ENCODE results near the gene ABLIM1.

Gene ABLIM1

DNA sequence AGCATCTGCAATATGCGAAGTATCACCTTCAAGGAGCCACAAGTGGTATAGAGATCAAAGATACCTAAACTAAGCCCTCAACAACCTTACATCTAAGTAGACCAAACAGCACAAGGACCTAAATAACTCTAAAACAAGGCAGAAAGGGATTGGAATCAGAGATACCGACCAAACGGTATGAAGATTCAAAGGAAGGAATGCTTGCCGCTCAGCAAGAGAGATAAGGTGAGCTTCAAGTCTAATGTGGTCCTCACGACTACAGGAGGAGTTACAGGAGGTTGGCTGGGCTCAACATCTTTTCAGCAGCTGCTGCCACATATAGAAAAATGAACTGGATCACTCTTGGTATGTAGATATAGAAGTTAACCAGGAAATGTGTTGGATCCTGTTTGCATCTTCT, 11.6 kb downstream of the ABLIM1 start:
- no peak for DNase-seq (ENCODE audit: low read depth)

DNA sequence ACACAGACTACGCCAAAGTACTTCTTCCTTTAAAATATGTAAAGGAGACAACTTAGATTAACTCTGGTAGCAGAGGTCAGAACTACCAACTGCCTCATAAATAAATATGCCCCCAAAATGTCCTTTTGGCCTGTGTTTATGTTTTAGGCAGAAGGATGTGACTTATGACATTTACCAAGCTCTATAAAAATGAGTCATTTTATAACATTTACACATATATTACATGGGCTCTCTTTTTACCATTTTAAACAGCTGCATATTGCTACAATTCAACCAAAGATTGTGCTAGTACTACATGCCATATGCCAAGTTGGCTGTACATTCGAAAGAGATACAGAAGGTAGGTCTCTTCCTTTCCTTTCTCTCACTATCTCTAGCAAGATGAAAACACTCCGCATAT, 12.4 kb downstream of the ABLIM1 start:
- no peak for DNase-seq (ENCODE audit: low read depth)

DNA sequence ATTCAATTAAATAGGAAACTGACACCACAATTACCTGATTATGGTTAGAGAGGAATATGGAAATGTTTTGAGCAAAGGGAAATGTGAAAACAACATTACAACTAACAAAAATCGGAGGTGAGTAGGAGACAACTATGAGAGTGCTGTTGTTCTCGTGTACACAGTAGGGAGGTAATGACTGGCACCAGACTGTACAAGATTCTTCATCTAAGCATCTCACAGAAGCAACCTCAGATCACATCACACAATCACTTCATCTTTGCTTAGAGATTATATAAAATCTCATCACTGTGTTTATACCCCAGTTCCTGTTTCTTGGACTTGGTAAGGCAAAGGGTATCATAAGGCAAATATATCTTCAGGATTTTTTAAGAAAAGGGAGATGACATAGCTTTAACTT, 14.9 kb downstream of the ABLIM1 start:
- DNase-seq (ENCODE audit: low read depth) = no peak

DNA sequence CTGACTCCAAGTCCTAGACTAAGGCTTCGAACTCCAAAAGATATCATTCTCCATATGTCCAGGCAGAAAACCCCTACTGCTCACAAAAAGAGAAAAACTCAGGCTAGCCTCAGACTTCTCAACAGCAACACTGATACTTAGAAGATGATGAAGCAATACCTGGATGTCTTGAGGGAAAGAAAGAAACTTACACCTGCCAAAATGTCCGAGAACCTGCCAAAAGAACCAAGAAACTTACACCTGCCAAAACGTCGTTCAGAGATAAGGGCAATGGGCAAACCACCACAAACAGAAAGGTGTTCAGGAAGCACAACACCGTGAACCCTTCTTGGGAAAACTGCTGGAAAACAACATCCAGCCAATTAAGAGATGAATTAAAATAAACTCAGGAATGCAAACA, 15.3 kb downstream of the ABLIM1 start:
- DNase-seq (ENCODE audit: low read depth) = no peak

DNA sequence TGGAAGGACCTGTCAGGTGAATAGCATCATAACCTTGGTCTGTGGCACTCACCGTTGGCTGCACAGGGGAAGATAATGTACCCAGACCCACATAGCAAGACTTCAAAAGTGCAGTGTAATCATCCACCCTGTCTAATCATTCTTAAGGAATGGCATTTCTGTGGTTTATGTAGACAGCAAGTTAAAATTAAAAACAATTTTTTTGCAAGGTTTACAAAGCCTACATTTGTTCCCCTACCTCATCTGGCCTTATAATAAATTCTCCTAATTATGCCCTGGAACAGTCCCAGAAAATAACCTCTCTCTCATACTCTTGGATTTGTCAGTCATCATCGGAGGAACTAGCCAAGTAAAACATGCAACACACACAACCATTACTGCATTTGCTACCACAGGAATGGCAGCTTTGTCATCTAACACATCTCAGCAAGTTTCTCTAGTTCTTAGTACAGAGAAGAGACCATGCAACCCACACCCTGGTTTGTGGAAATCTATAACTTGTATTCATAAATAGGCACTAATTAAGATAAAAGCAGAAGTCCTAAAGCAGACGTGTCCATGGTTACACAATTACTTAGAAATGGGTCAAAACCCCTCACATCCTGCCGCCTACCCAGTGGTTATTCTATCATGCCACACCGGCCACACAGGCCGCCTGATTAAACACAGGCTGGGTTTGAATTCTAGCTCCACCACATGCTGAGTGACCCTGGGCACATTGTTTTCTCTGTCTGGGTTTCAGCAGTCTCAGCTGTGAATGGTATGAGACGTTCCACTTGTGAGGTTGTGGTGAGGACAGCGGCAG, 19.1 kb downstream of the ABLIM1 start:
- no peak for DNase-seq (ENCODE audit: low read depth)

DNA sequence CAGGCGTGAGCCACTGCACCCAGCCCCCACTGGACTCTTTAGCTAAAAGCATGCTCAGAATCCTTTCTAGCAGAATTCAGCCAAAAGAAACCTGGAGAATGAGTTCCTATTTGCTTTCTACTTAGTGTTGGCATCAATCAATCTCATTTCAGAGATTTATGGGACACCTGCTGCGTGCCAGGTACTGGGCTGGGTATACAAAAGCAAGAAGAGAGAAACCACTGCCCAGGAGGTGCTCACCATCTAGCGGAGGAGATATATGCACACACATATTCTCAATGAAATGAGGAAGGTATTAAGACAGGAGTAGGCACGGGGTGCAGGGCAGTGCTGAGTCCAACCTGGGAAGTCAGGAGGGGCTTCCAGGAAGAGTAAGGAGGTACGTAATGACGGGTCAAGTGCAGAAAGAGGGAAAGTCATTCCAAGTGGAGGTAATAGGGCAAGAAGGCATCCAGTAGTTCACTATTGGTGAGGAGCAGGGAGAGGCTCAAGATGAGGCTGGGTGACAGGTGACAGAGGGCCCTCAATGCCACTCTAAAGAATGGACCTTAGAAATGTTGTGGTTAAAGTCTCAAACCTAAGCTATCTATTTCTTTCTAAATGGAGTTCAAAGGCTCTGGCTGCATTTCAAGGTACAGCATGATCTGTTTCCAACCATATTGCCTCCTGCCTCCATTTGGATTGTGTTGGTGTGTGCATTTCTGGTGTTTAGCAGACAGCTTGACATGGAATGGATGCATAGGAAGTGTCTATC, 22.1 kb downstream of the ABLIM1 start:
- no peak for DNase-seq (ENCODE audit: low read depth)

DNA sequence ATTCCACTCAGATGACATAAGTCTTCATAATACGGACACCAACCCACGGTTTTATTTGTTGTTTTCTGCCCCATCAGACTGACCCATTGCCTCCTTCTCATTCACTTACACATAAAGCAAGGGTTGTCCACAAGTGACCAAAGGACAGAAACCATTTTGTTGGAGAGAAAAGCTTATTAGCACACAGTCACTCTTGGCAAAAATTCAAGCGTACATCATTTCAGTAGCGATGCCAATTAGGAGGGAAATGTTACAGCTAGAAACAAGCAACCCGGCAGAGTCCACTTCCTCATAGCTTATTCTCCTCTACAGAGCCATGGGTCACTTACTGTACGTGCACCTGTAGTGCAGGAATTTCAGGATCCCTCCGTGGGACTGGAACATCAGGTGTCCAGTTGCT, 23.0 kb downstream of the ABLIM1 start:
- no peak for DNase-seq (ENCODE audit: low read depth)

DNA sequence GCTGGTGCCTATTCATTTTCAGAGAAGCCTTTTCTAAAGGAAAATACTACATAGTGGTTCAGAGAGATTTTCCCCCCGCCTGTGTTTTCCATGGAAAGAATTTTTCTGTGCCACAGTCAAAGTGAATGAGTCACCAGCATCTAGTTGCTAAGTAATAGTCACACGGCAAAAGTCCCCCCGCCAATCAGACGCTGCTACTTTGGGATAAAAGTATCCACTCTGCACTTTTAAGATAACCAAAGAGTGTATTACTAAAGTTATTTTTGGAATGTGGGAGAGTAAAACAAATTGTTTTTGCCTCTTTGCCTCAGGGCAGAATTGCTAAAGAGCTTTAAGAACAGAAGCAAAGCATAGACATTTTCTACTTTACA, 23.5 kb downstream of the ABLIM1 start:
- DNase-seq (ENCODE audit: low read depth) = no peak

DNA sequence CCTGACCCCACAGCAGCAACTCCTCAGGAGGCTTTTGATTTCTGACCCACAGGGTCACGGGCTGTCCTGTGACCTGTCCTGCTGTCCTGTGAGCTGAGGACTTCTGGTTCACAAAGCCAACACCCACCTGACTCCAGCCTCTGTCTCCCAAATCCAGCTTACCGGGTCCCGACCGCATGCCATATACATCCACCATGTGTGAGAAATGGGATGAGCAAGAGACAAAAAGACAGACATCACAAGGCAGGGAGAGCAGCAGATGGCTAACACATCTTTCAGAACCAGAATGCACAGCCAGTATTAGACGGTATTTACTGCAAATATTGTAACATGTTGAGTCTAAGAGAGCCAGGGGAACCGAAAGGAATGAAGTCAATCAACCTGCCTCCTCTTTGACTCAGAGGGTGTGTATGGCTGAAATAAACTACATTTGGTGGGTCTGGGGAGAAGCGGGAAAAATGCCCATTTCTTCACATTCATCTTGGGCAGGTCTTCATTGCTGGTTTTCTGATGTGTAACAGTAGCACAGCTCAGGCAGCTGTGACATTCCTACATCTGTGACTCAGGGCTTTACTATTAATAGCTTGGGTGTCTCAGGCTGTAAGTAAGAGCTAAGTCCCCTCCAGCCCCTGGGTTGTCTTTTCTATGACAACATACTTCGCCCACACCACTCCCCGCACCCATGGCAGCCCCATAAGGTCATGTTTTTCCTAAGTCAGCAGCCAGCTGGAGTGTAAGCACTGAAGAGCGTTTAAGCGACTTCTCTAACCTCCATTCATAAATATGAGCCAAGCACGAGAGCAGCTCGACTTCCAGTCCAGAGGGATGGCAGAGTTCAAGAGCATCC, 25.0 kb downstream of the ABLIM1 start:
- DNase-seq (ENCODE audit: low read depth) = no peak

DNA sequence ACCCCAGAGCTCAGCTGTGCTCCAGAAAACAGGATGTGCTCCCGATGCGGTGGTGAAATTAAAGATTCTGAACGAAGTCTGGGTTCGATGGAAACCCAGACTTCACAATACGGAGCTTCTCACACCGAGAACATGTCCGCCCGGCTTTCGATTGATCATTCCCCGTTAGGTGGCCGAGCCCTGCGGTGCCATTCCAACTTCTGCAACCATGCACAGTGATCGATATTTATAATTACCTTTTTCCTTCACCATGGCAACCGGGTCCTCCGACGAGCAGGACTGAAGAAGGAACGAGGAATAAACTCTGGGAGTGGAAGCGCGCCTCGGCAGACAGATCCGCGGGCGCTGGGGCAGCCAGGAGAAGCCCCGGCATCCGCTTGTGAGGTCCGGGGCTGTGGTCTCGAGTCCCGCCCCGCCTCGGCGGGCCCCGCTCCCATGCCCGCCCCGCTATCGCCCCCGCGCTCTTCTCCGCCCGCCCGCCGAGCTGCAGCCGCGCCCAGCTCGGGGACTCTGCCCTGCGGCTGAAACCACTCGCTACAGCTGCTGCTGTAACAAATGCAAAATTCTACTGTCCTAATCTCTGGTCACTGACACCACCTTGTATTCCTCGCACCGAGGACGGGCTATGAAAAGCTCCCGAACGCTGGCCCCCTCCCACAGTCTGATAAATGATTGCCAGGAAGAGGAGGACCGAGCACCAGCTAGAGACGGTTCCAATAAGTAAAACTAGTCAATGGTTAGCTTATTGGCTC, 26.2 kb downstream of the ABLIM1 start:
- no peak for DNase-seq (ENCODE audit: low read depth)

DNA sequence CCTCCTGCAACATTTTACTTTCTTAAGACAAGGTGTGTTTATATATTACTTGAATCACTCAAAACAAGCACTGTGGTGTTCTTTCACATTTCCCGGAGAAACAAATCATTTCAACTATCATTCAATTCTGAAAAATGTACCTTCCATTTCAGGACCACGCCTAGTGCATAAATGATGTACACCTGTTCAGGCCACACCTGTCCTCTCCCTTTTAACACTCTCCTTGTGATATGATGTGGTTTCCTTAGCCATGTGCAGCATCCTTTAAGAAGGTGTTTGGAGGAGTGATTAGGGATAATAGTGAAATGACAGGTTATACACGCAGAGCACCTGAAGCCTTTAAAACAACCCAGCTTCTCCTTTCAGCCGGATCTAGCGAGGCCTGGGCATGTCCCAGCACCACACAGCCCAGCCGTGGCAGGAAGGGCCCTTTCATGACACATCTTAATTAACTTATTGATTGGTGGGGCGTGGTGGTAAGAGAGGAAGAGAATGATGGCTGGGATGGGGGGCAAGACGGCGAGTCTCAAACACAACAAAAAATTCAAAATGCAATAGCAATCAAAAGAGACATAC, 26.9 kb downstream of the ABLIM1 start:
- no peak for DNase-seq (ENCODE audit: low read depth)

DNA sequence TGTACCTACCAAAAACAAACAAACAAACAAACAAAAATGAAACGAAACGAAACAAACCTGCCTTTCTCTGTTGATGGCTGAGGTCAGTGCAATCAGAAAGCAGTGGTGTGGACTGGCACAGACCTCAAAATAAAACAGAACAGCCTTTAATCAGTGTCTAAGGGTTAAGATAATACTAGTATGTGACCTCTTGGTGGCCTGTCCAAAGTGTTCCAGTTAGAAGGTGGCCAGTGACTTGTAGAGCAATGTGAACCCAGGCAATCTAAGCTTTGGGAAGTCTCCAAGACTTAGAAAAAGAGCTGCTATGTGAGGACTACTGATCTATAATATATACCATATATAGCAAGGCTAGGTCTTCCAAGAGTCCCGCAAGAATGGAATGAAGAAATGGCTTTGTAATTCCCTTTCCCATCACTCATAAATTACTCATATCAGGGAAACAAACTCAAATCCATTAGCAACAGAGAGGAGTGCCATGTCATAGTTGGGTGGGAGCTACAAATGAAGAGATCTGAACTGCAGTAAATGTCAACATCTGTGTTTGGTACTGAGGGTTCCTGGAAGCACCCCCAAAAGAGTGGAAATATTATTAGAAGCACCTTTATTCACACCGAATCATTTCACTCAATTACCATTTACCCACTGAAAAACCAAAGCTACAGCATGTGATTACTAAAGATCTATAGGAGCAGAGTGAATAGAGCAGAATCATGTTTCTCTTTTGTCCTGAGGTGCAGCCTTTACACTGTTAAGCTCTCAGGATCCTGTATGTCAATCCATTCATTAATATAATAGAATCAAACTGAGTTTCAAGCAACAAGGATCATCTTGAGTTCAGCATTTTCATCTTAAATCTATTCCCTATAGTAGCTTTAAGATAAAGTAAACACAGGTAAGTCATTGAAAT, 28.0 kb downstream of the ABLIM1 start:
- no peak for DNase-seq (ENCODE audit: low read depth)

DNA sequence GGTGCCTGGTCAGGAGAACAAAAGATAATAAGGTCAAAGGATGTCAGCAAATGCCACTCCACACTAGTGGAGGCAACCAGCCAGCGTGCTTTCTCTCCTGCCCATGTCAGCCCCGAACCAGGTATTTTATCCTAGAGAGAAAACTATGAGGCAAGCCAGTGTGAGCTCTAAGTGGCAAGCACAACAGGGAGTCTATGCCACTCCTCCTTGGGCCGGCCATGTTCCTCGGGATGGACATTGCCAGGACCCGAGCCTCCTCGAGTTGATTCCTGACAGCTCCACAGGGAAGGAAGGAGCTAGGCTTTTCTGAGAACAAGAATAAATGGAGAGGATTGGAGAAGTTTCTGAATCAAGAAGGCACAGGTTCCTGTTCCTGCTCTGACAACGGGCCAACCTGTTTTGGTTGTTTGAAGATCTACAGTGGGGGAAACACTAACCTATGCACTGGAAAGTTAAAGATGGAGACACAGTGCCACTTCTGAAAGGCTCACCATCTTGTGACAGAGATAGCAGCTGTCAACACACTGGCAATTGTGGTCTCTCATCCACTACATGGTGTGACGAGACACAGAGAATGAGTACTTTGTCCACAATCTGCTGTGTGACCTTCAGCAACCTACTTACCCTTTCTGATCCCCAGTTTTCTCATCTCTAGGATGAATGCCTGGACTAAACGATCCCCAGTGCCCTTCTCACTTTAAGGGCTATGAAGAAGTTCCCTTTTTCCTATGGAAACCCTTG, 28.8 kb downstream of the ABLIM1 start:
- DNase-seq (ENCODE audit: low read depth) = no peak

DNA sequence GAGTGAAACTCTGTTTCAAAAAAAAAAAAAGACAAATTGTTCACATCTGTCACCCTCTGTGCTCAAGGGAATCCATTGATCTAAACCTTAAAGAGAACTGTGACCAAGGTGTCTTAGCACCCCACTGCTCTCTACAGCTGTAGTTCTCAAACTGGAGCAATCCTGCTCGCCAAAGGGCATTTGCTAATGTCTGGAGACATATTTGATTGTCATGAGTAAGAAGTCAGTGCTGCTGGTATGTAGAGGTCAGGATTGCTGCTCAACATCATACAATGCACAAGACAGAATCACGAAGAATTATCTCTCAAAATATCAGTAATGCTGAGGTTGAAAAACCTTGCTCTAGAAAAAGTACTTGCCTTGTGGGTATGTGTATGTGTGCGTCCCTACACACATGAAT, 30.0 kb downstream of the ABLIM1 start:
- DNase-seq (ENCODE audit: low read depth) = no peak

DNA sequence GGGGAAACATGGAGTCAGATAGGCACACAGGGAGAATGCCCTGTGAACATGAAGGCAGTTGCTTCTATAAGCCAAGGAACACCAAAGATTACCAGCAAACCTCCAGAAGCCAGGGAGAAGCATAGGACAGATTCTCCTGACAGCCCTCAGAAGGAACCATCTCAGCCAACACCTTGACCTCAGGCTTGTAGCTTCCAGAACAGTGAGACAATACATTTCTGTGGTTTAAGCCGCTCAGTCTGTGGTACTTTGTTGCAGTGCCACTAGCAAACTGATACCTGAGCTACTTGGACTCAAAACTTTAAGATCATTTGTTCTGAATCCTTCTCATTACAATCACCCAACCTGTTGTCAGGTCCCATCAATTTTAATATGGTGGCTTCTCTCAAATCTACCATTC, 31.2 kb downstream of the ABLIM1 start:
- DNase-seq (ENCODE audit: low read depth) = no peak

DNA sequence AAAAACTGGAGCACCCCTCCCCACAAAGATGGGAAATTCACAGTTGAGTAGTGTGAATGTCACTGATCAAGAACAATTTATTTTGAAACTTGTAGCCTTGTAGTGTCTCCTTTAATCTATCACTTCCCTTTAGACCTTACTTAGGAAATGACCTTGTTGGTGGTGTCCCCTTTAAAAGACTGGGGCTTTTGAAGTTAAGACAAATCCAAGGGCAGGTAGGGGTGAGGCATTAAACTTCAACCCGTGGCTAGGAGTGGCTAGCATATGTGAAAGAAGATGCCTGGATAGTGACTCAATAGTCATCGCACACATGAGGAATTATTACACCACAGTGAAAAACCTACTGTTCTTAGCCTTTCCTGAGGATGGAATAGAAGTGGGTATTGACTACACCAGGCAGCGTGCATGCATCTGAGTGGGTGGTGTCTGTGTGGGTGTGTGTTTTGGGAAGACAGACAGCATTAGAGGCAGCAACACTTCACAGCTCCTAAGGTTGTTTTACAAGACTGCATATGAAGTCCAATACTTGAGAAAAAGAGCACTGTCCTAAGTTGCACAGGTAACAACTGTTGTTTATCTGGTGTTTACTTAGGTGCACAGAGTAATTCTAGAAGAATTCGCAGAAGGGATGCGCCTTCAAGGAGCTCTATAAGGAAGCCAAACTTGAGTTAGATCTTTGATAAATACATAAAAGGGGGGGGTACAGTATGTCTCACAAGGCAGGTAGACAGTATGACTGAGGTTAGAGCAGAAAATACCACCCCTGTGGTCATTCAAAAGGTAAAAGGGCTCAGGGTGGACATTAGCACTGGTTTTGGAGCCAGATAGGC, 32.9 kb downstream of the ABLIM1 start:
- DNase-seq (ENCODE audit: low read depth) = no peak

DNA sequence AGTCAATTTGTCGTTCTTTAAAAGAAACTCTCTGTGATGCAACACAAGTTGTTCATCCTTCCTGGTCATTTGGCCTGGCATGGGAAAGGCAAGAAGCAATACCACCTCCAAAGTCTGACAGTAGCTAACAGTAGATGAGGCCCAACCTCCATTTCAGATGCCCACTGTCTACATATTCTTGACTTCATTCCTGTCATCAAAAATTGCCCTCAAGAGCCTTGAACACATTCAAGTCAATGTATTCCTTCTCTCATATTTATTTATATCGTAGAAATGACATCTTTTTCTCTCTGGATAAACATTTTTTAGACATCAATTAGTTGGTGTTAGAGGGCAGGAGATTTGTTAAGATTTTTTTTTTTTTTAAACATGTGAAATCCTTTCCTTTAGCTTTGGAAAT, 33.7 kb downstream of the ABLIM1 start:
- no peak for DNase-seq (ENCODE audit: low read depth)

DNA sequence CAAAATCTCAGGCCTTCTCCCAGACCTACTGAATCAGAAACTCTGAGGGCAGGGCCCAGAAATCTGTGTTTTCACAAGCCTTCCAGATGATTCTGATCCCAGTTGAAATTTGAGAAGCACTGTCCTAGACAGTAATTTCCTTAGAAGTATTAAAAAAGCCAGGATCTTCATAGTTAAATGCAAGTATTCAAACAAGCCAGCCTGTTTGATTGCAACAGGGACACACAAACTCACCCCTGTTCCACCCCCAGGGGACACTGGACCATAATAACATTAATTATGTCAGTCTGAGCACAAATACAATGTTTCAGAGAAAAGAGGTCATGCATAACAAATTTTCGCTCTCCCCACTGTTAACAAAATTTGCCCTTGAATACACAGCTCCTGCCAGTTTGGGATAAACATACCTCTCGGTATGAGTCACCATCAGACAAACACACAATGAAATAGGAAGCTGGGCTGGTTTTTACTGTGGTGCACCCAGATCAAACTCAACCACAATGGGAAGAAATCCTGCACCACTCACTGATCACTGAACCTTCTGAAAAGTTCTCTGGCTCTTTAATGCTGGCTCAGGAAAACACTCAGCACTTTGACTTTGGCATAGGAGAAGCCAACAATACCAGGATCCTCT, 34.3 kb downstream of the ABLIM1 start:
- DNase-seq (ENCODE audit: low read depth) = no peak

DNA sequence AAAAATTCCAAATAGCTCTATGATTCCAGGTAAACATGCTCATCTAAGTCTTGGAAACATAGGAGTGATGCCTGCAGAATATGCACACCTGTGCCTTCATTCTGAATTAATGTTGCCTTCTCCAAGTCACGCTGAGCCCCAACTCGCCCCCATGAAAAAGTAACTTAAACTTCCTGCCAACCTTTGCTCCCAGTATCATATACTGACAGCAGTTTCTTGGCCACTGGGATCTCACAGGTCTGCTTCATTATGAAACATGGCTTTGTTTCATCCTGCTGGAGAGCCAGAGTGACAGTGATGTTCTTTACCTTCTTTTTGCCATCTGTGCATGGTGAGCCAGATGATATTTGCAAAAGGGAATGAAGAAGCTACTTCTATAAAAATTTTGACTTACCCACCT, 34.9 kb downstream of the ABLIM1 start:
- no peak for DNase-seq (ENCODE audit: low read depth)

Data from stimulated activated CD8-positive, alpha-beta memory T cell treated with anti-CD3 and anti-CD28 coated beads, Interleukin-12 subunit alpha, Interleukin-12 subunit beta, amount 100 ng/mL, for 1 hour (primary cell).